ENCODE measurements around the gene PXK.
A peak's percentile ranks its signal among the peaks of the same experiment; 100 is the strongest.

PXK gene

GRCh38 chr3:58349792-58350626 lies 17.3 kb downstream of the PXK start:
- DNase-seq = peak; percentile 48

GRCh38 chr3:58350627-58351013 lies 17.9 kb downstream of the PXK start:
- no peak for DNase-seq

GRCh38 chr3:58351920-58352319 lies 19.2 kb downstream of the PXK start:
- DNase-seq = no peak

- no peak for DNase-seq
Observed at GRCh38 chr3:58352626-58353025, 19.9 kb downstream of the PXK start.

GRCh38 chr3:58353722-58354553 lies 21.2 kb downstream of the PXK start:
- no peak for DNase-seq

- DNase-seq = no peak
Observed at GRCh38 chr3:58355179-58355578, 22.5 kb downstream of the PXK start.

DNA sequence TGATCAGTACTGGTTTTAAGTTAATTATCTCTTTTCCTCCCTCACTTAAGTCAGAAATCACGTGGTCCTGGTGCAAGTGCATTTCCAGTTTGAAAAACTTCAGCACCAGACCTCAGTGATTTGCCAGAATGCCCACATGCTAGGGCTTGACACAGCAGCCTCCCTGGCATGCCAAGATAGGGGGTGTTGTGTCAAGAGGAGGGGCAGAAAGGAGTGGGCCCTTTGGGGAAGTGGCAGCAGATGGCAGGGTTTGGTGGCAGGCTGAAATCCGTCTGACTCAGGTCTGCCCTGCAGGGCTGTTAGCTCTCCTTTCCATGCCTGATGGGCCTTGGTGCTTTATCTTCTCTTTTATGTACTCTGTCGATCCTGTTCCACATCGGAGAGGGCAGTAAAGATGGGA lies 23.4 kb downstream of the PXK start:
- DNase-seq = no peak

GRCh38 chr3:58357402-58357801 lies 24.7 kb downstream of the PXK start:
- DNase-seq = no peak

DNA sequence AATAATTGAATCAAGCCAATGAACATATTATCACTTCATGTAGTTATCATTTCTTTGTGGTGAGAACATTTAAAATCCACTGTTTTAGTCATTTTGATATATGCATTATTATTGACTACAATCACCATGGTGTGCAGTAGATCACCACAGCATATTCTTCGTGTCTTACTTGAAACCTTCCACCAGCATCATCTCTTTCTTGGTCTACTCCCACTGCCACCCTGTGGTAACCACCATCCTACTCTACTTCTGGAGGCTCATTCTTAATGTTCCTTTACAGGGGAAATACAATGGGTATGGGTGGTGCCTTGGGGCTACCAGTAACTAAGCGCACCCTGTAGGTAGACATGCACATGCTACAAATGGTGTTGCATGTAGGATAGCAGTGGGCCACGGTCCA lies 25.4 kb downstream of the PXK start:
- no peak for DNase-seq

- no peak for DNase-seq
Observed at GRCh38 chr3:58358808-58359207, 26.1 kb downstream of the PXK start.

DNA sequence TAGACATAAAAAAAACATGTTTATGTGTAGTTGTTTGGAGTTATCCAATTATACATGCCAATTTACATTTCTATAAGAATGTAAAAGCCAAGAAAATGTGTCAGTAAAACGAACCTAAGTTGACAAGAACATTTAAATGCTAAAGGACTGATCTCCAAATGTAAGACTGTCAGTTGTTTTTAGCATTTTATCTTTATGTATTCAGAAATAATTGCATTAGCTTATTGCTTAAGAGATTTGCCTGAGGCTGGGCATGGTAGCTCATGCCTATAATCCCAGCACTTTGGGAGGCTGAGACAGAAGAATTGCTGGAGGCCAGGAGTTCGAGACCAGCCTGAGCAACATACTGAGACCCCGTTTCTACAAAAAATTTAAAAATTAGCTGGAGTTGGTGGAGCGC lies 26.9 kb downstream of the PXK start:
- DNase-seq = no peak

GRCh38 chr3:58361866-58362265 lies 29.2 kb downstream of the PXK start:
- no peak for DNase-seq

DNA sequence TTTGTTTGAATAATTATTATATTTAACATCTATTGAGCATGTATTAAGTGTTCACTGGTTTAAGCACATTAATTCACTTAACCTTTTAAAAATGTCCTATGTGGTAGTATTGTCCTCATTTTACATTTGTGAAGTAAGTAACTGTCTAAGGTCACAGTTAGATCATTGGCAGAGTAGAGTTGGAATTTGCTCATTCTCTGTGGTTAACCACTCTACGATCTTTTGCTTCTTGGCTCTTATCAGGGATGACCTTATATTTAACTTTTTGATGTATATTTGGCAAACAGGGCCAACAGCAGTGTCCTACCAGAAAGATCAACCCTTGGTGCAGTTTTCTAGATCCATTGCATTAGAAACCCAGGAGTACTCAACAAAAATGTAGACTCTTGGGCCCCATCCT lies 34.0 kb downstream of the PXK start:
- no peak for DNase-seq

- DNase-seq = no peak
Observed at GRCh38 chr3:58369038-58369437, 36.3 kb downstream of the PXK start.

GRCh38 chr3:58369876-58370275 lies 37.2 kb downstream of the PXK start:
- no peak for DNase-seq

GRCh38 chr3:58370407-58370806 lies 37.7 kb downstream of the PXK start:
- no peak for DNase-seq

DNA sequence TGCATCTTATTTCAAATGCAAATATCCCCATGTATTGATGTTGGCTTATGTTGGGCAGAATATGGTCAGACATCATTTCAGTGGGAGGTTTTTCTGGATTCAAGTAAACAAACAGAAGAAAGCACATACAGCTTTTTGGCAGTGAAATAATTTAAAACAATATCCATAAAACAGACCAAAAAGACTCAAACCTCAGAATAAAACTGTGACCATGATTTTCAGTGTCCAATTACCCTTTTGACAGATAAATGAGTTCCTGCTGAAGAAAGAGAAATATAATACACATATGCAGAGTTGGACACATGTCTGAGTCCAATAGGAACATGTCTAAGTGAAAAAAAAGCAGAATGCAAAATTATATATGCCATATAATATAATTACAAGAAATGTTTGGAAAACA lies 39.1 kb downstream of the PXK start:
- DNase-seq = no peak

GRCh38 chr3:58375254-58375653 lies 42.6 kb downstream of the PXK start:
- no peak for DNase-seq

DNA sequence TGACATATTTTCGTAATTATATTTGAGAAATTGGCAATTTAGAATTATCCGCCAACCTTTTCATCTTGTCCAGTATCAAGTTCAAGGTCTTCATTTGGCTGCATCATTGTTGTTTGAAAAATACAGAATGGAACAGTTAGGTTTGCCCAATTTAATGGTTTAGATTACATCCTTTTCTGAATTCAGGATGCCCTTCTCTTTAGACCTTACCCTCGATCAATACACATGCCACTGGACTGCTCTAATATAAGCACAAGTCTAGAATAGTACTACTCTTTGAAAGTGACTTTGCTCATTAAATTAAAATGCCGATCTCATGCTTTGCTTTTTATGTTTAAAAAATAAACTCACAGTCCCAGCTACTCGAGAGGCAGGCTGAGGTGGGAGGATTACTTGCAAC lies 44.5 kb downstream of the PXK start:
- DNase-seq = no peak

DNA sequence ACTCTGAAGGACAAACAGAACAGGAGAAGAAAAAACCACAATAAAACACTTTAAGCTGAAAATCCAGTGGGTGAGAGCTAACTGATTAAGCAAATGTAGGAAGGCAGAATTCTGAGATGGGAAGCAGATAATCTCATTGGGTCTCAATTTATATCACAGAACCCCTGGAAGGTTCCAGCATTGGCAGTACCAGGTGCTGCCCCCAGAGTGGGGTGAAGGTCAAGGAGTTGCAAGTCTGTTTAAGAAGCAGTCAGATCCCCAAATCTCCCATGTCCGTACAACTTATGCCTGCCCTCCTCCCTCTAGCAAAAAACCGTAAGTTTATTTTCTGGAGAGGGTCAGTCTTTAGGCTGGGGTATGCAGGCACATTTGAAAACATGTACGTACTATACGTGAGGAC lies 45.1 kb downstream of the PXK start:
- no peak for DNase-seq

GRCh38 chr3:58379351-58380073 lies 46.8 kb downstream of the PXK start:
- no peak for DNase-seq

- DNase-seq = no peak
Observed at GRCh38 chr3:58383476-58383875, 50.8 kb downstream of the PXK start.

- no peak for DNase-seq
Observed at GRCh38 chr3:58383904-58384303, 51.2 kb downstream of the PXK start.

All from DMS53 (cell line).